ENCODE data around the gene TPD52L1. TPM values are rescaled to one million over a fixed set of nuclear protein-coding genes. Genes with fewer than 3 reads are reported as not detected.

The TPD52L1 gene
- total and polyA plus RNA-seq, 2 of the 4 experiments (the other 2 are of a cell fraction): 10.2 to 13.5 TPM

DNA sequence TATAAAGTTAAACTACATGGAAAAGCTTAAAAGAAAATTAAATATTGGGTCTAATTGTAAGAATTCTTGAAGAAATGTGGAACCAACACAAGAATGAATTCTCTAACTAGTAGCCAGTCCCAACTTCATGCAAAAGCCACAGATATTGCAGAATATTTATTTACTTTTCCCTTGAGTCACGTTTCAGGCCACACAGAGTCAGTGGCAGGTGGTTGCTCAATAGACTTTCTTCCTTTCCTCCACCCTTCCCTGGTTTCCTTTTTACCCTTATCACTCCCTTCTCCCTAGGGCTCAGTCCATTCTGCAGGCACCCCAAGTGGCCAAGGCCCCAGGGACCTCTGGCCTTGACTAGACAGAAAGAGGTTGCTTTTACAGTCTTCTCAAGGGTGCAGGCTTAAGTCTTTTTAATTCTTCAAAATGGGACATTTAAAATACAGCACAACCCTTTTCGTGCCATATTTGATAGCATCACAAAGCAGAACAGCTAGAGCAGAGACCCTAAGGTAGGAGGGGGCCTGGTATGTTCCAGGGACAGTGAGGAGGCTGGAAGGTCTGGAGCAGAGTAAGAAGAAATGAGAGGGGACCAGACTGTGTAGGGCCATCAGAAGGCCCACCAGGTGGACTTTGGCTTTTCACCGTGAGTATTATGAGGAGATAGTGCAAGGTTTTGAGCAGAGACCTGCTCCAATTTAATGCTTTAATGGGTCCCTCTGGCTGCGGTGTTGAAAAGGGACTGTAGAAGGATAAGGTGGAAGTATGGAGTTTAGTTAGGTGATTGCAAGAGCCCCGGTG is 83.2 kb downstream of the TPD52L1 start:
- Histone ChIP-seq H4K91ac (ENCODE audit: insufficient read depth, low read depth, low read length) (peak overlapping the region; percentile 45; the same call in 1 of the 2 replicates), H3K36me3 (ENCODE audit: control insufficient read depth, insufficient read depth, low read length) (no peaks in the 10 kb centered on the region), H3K27ac (ENCODE audit: insufficient read depth, low read length) (no peak overlapping the region), H2AK5ac (ENCODE audit: low read depth, low read length) (peak overlapping the region; percentile 66; the same call in 1 of the 2 replicates), H2AFZ (replicated peaks; ENCODE audit: low read length, poor library complexity) (no peak overlapping the region), H2BK20ac (ENCODE audit: low read depth, low read length) (peak overlapping the region; percentile 87), H3K56ac (ENCODE audit: extremely low read depth, insufficient read depth, low read length) (no peak overlapping the region), H3K4me3 (ENCODE audit: insufficient read depth, low read depth, low read length) (no peak overlapping the region), H3K23ac (ENCODE audit: low read depth, low read length) (no peak overlapping the region), H3K9me3 (ENCODE audit: control insufficient read depth, insufficient read depth, low read length) (no peaks in the 10 kb centered on the region), H3K4me2 (ENCODE audit: low read depth, low read length) (no peak overlapping the region), H4K20me1 (ENCODE audit: insufficient read depth, low read length) (no peaks in the 10 kb centered on the region), H2AK9ac (replicated peaks; ENCODE audit: low read depth, low read length, poor library complexity) (peak overlapping the region; percentile 46), H3K79me1 (ENCODE audit: low read depth in 1 of 2, low read length in 2 of 2) (no peaks in the 10 kb centered on the region), H3K9ac (ENCODE audit: low read depth, low read length) (no peak overlapping the region), H4K5ac (ENCODE audit: low read depth, low read length) (peak overlapping the region; percentile 40; the same call in 1 of the 2 replicates), H3K4me1 (ENCODE audit: control insufficient read depth, insufficient read depth, low read length) (peaks cover 12% of the 10 kb centered on the region), H2BK5ac (ENCODE audit: low read depth, low read length, poor library complexity, severe bottlenecking) (peak overlapping the region; percentile 40), H3K4ac (ENCODE audit: low read depth, low read length) (peak overlapping the region; percentile 71; the same call in 1 of the 2 replicates), H3K9me1 (ENCODE audit: insufficient read depth, low read length) (no peaks in the 10 kb centered on the region; the same call in 1 of the 2 replicates), H3K18ac (ENCODE audit: low read depth, low read length) (peak overlapping the region; percentile 63), H2BK120ac (ENCODE audit: low read depth, low read length) (peak overlapping the region; percentile 73), H3K27me3 (ENCODE audit: control insufficient read depth, insufficient read depth, low read length) (no peaks in the 10 kb centered on the region), H4K8ac (ENCODE audit: low read depth in 2 of 2, low read length in 2 of 2) (peak overlapping the region in 1 of 2 experiments; percentile 48; a peak in 1 of 4 replicates), H2BK15ac (ENCODE audit: low read depth, low read length) (peak overlapping the region; percentile 51; the same call in 2 of the 3 replicates), H3K14ac (replicated peaks; ENCODE audit: low read depth, low read length) (no peak overlapping the region)
- BruUV-seq (replicated peaks): no TSS peak
- CTCF ChIA-PET: no interaction called here
- ATAC-seq (ENCODE audit: low read depth) (peak; percentile 81), DNase-seq (peak; percentile 76)
- intact Hi-C loops (cut with micrococcal nuclease): no loop called here
- in situ Hi-C loops (cut with MboI; ENCODE audit: low sequenced_read_pairs): no loop called here
- POLR2A ChIA-PET (ENCODE audit: unreplicated experiment): no interaction called here
- TF ChIP-seq RFX5 (IDR thresholded peaks at IDR 0.05; ENCODE audit: low read depth, low read length) (no peak), BHLHE40 (IDR thresholded peaks at IDR 0.05; ENCODE audit: low read depth, low read length) (peak; percentile 99), MXI1 (IDR thresholded peaks at IDR 0.05; ENCODE audit: borderline replicate concordance, low read depth, low read length) (no peak), FOS (IDR thresholded peaks at IDR 0.05; ENCODE audit: low read depth, low read length) (peak; percentile 52), SMC3 (IDR thresholded peaks at IDR 0.05; ENCODE audit: low read depth, low read length) (no peak), CEBPB (IDR thresholded peaks at IDR 0.05; ENCODE audit: low read depth, low read length) (peak; percentile 97), POLR2A (IDR thresholded peaks at IDR 0.05; ENCODE audit: low read depth, low read length) (no peak), RAD21 (IDR thresholded peaks at IDR 0.05; ENCODE audit: low read length) (no peak)
- dilution Hi-C loops (cut with HindIII; ENCODE audit: low sequenced_read_pairs, unreplicated experiment): no loop called here
- 100% methylated on average over 3 of the region's 5 CpGs; no CpG with 5 or more reads in 1 of the 2 experiments for WGBS, 2 experiments (ENCODE audit: extremely low coverage in 2 of 2, insufficient read length in 1 of 2)

Data from IMR-90 (cell line).